IPS-11a (cell line): ENCODE data around the gene ACBD6.
"Not testable (repeated sequence)": the region's sequence is repeated elsewhere in the genome, so short reads cannot be mapped to it uniquely, and the experiment has no call there.

Experiments
- H3K4me3 ChIP-seq: one replicate; pipeline ENCODE4 v1.5.1; 2013; ENCODE audit warnings: low read depth, low read length, control low read depth

Gene ACBD6

GRCh38 chr1:180497826-180498225 lies 4.6 kb downstream of the ACBD6 start:
- H3K4me3 ChIP-seq, result no peak overlapping the region

GRCh38 chr1:180494370-180494769 lies 8.0 kb downstream of the ACBD6 start:
- no peak overlapping the region for H3K4me3 ChIP-seq

GRCh38 chr1:180489976-180490375 lies 12.4 kb downstream of the ACBD6 start:
- no peak overlapping the region for H3K4me3 ChIP-seq

GRCh38 chr1:180489313-180489712 lies 13.1 kb downstream of the ACBD6 start:
- H3K4me3 ChIP-seq, result no peak overlapping the region

GRCh38 chr1:180488661-180489060 lies 13.7 kb downstream of the ACBD6 start:
- no peak overlapping the region for H3K4me3 ChIP-seq

- no peak overlapping the region for H3K4me3 ChIP-seq
Measured at GRCh38 chr1:180486092-180486491, 16.3 kb downstream of the ACBD6 start.

GRCh38 chr1:180484490-180484889 lies 17.9 kb downstream of the ACBD6 start:
- no peak overlapping the region for H3K4me3 ChIP-seq

GRCh38 chr1:180482425-180483275 lies 19.7 kb downstream of the ACBD6 start:
- H3K4me3 ChIP-seq, result no peak overlapping the region

GRCh38 chr1:180470031-180470430 lies 32.3 kb downstream of the ACBD6 start:
- no peak overlapping the region for H3K4me3 ChIP-seq

GRCh38 chr1:180468311-180468710 lies 34.1 kb downstream of the ACBD6 start:
- no peak overlapping the region for H3K4me3 ChIP-seq

GRCh38 chr1:180462102-180462501 lies 40.3 kb downstream of the ACBD6 start:
- H3K4me3 ChIP-seq, result no peak overlapping the region

GRCh38 chr1:180461682-180462081 lies 40.7 kb downstream of the ACBD6 start:
- H3K4me3 ChIP-seq, result not testable (repeated sequence)

GRCh38 chr1:180458807-180459206 lies 43.6 kb downstream of the ACBD6 start:
- H3K4me3 ChIP-seq, result no peak overlapping the region

- H3K4me3 ChIP-seq, result no peak overlapping the region
Measured at GRCh38 chr1:180456191-180456590, 46.2 kb downstream of the ACBD6 start.

- no peak overlapping the region for H3K4me3 ChIP-seq
Measured at GRCh38 chr1:180451504-180451903, 50.9 kb downstream of the ACBD6 start.

GRCh38 chr1:180444522-180444921 lies 57.9 kb downstream of the ACBD6 start:
- H3K4me3 ChIP-seq, result no peak overlapping the region

GRCh38 chr1:180440335-180440734 lies 62.0 kb downstream of the ACBD6 start:
- no peak overlapping the region for H3K4me3 ChIP-seq

- no peak overlapping the region for H3K4me3 ChIP-seq
Measured at GRCh38 chr1:180435566-180435965, 66.8 kb downstream of the ACBD6 start.

- H3K4me3 ChIP-seq, result no peak overlapping the region
Measured at GRCh38 chr1:180433873-180434272, 68.5 kb downstream of the ACBD6 start.

GRCh38 chr1:180431683-180432082 lies 70.7 kb downstream of the ACBD6 start:
- H3K4me3 ChIP-seq, result no peak overlapping the region

- H3K4me3 ChIP-seq, result no peak overlapping the region
Measured at GRCh38 chr1:180428782-180429695, 73.3 kb downstream of the ACBD6 start.

GRCh38 chr1:180425952-180426351 lies 76.4 kb downstream of the ACBD6 start:
- no peak overlapping the region for H3K4me3 ChIP-seq
